ENCODE results near the gene MGAT4B. TPM values are rescaled to one million over a fixed set of nuclear protein-coding genes. Genes with fewer than 3 reads are reported as not detected.

The MGAT4B gene
- total RNA-seq, 1 experiment from 2014 or later: 151 TPM

DNA sequence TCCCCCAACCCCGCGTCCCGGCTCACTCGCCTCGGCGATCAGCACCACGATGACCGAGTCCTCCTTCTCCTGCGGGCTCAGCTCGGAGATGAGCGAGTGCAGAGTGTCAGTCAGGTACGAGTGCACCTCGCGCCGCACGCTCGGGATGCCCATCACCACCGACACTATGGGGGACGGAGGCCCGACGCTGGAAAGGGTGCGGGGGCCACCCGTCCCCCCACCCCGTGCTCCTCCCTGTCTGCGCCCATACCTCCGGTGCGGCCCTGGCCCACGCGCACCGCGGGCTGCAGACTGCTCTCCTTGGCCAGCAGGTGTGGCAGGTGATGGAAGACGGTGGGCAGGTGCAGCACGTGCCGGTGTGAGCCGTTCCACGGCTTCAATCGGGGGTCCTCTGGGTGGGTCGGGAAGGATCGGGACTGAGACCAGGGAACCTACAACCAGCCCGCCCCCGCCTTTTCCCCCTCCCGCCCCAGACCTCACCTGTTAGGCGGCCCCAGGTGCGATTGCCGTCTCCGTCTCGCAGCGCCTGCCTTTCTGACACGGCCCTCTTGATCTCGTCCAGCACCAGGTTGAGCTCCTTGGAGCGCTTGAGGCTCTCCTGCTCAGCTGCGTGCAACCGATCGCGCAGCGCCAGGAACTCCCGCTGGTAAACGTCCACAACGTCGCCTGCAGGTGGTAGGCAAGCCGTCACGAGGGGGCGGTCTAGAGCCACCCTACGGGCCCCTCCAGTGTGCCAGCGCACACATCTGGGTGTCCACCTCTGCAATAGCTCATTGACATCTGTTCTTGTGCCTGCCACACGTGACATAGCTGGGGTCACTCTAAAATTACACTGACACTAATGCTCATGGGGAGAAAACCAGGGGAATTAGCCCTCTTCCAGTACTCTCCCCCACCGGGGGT, 5.1 kb downstream of the MGAT4B start (continued):
- TF ChIP-seq, protein P1, sequence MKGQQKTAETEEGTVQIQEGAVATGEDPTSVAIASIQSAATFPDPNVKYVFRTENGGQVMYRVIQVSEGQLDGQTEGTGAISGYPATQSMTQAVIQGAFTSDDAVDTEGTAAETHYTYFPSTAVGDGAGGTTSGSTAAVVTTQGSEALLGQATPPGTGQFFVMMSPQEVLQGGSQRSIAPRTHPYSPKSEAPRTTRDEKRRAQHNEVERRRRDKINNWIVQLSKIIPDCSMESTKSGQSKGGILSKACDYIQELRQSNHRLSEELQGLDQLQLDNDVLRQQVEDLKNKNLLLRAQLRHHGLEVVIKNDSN (CRISPR knock-in tag; IDR thresholded peaks at IDR 0.05): no peak

DNA sequence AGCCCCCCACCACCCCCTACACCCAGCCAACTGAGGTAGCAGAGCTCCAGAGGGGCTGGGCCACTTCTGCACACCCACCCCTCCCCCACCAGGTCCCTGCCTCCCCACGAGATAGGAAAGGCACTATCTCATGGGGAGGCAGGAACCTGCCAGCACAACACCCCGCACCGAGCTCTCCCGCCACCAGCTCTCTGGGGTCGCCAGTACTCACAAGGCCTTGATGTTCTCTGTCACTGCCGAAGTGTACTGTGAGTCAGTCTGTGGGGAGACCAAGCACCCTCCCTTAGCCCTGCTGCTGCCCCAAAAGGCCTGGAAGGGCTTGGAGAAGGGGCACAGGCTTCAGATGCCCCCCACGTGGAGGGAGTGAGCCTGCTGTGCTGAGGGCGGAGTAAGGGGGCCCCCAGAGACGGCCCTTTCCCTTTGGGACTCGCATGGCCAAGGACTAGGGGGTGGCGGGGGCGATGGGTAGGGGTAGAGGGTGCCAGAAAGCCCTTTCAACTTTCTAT, 5.9 kb downstream of the MGAT4B start:
- Mint-ChIP-seq H3K4me3 (no peak overlapping the region), H3K27ac (no peak overlapping the region), H3K4me1 (peaks cover 37% of the 10 kb centered on the region), H3K36me3 (peaks cover 18% of the 10 kb centered on the region), H3K27me3 (ENCODE audit: low read depth) (peaks cover 6% of the 10 kb centered on the region), H3K9me3 (no peaks in the 10 kb centered on the region)
- ChIA-PET POLR2A (no interaction called here), CTCF (interaction anchor here (1.0 to 1.9 kb wide), 2 partner anchors 10 to 70 kb away, joined by 3 to 20 read pairs; no protein-coding TSS in a partner anchor)
- no peak for ATAC-seq
- no peak for DNase-seq (ENCODE audit: low spot score)
- TF ChIP-seq, protein P2, sequence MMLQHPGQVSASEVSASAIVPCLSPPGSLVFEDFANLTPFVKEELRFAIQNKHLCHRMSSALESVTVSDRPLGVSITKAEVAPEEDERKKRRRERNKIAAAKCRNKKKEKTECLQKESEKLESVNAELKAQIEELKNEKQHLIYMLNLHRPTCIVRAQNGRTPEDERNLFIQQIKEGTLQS (CRISPR knock-in tag; conservative IDR thresholded peaks at IDR 0.05): no peak
- TF ChIP-seq, protein P3, sequence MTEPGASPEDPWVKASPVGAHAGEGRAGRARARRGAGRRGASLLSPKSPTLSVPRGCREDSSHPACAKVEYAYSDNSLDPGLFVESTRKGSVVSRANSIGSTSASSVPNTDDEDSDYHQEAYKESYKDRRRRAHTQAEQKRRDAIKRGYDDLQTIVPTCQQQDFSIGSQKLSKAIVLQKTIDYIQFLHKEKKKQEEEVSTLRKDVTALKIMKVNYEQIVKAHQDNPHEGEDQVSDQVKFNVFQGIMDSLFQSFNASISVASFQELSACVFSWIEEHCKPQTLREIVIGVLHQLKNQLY (CRISPR knock-in tag; IDR thresholded peaks at IDR 0.05): no peak

DNA sequence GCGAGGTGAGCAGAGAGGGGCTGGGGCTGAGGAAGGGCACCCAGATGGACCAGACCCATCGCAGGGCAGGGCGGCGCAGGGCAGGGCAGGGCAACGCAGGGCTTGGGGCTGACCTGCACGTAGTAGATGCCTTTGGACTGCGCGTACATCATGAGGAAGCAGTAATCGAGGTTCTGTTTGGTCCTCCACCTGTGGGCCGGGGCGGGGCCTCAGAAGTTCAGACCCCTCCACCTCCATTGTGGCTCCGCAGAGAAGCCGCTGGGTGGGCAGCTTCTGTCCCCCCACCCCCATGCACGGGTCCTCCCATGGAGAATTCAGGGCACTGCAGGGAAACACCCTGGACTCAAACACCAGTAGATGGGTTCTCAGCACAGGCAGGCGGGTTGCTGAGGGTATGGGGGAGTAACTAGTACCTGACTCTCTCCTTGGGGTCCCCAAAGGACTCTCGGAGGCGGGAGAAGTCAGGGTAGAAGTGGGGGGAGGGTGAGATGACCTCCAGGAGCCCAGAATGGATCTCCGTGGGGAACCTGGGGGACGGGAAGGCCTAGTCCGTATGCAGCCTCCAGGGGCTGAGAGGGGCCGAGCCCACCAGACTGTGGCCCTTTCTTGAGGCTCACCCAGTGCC, 6.5 kb downstream of the MGAT4B start:
- Mint-ChIP-seq H3K9me3 (no peaks in the 10 kb centered on the region), H3K36me3 (peaks cover 18% of the 10 kb centered on the region), H3K4me1 (peaks cover 35% of the 10 kb centered on the region), H3K27me3 (ENCODE audit: low read depth) (peaks cover 6% of the 10 kb centered on the region; the same call in 1 of the 2 replicates), H3K4me3 (no peak overlapping the region), H3K27ac (no peak overlapping the region)
- ChIA-PET CTCF (interaction anchor here (1.0 kb wide), 1 partner anchor 70 kb away, joined by 3 read pairs; no protein-coding TSS in a partner anchor), POLR2A (no interaction called here)
- TF ChIP-seq SOX15 (CRISPR knock-in tag; IDR thresholded peaks at IDR 0.05) (no peak), ZNF423 (CRISPR knock-in tag; IDR thresholded peaks at IDR 0.05) (no peak), KAT7 (CRISPR knock-in tag; IDR thresholded peaks at IDR 0.05; ENCODE audit: borderline replicate concordance) (no peak), FOXP1 (CRISPR knock-in tag; IDR thresholded peaks at IDR 0.05; ENCODE audit: borderline replicate concordance) (no peak), NR1H2 (CRISPR knock-in tag; IDR thresholded peaks at IDR 0.05) (no peak), ESRRA (CRISPR knock-in tag; IDR thresholded peaks at IDR 0.05; ENCODE audit: borderline replicate concordance) (no peak), SP1 (CRISPR knock-in tag; conservative IDR thresholded peaks at IDR 0.05) (no peak), CREM (CRISPR knock-in tag; IDR thresholded peaks at IDR 0.05) (no peak), GABPB1 (CRISPR knock-in tag; IDR thresholded peaks at IDR 0.05) (no peak), SMAD4 (CRISPR knock-in tag; IDR thresholded peaks at IDR 0.05) (no peak), ELF4 (CRISPR knock-in tag; IDR thresholded peaks at IDR 0.05; ENCODE audit: low read depth) (no peak)
- TF ChIP-seq, protein P4, sequence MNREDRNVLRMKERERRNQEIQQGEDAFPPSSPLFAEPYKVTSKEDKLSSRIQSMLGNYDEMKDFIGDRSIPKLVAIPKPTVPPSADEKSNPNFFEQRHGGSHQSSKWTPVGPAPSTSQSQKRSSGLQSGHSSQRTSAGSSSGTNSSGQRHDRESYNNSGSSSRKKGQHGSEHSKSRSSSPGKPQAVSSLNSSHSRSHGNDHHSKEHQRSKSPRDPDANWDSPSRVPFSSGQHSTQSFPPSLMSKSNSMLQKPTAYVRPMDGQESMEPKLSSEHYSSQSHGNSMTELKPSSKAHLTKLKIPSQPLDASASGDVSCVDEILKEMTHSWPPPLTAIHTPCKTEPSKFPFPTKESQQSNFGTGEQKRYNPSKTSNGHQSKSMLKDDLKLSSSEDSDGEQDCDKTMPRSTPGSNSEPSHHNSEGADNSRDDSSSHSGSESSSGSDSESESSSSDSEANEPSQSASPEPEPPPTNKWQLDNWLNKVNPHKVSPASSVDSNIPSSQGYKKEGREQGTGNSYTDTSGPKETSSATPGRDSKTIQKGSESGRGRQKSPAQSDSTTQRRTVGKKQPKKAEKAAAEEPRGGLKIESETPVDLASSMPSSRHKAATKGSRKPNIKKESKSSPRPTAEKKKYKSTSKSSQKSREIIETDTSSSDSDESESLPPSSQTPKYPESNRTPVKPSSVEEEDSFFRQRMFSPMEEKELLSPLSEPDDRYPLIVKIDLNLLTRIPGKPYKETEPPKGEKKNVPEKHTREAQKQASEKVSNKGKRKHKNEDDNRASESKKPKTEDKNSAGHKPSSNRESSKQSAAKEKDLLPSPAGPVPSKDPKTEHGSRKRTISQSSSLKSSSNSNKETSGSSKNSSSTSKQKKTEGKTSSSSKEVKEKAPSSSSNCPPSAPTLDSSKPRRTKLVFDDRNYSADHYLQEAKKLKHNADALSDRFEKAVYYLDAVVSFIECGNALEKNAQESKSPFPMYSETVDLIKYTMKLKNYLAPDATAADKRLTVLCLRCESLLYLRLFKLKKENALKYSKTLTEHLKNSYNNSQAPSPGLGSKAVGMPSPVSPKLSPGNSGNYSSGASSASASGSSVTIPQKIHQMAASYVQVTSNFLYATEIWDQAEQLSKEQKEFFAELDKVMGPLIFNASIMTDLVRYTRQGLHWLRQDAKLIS (CRISPR knock-in tag; IDR thresholded peaks at IDR 0.05; ENCODE audit: borderline replicate concordance): no peak
- DNase-seq (ENCODE audit: low spot score) (no peak), ATAC-seq (no peak)

All from WTC11 (cell line).